GM12878 (cell line): ENCODE data around the gene PPP1R37. TPM values are rescaled to one million over a fixed set of nuclear protein-coding genes. Genes with fewer than 3 reads are reported as not detected.

Experiments used
- ATAC-seq: fragments of 200-7000 bp; cut with Tn5 transposase; 3 replicates; pipeline ENCODE4 v1.9.1; 2020; ENCODE audit warnings: mild to moderate bottlenecking, moderate library complexity
- BruUV-seq: library from RNA; stranded (reverse); fragments of 400-500 nt; replicated peaks from 2 replicates; lab custom pipeline; 2021; lab: Mats Ljungman, UMichigan
- CTCF ChIA-PET: fragments of 300-600 bp; sonication (Branson Sonifier 250); formaldehyde crosslinking; extraction: SDS; loops from one replicate; lab custom pipeline; 2021; ENCODE audit warnings: inconsistent platforms; lab: Yijun Ruan, JAX
- POLR2A ChIA-PET: fragments of 350-600 bp; formaldehyde crosslinking; extraction: SDS; loops from one replicate; lab custom pipeline; 2021; ENCODE audit warnings: inconsistent platforms; lab: Charles Lee
- RAD21 ChIA-PET: fragments of 300-600 bp; sonication (Branson Sonifier 250); formaldehyde crosslinking; loops from one replicate; lab custom pipeline; 2023; ENCODE audit warnings: antibody characterized with exemption; ENCODE audit not compliant: unreplicated experiment; lab: Charles Lee
- SMC1A ChIA-PET: fragments of 300-600 bp; sonication (Branson Sonifier 250); formaldehyde crosslinking; loops from one replicate; lab custom pipeline; 2023; ENCODE audit not compliant: unreplicated experiment, uncharacterized antibody; lab: Charles Lee
- DNase-seq: peaks from one replicate; pipeline ENCODE4 v3.0.0-alpha.2; 2011; ENCODE audit warnings: low read depth, low spot score
- FAIRE-seq: peaks from 3 replicates; lab custom pipeline; 2011; peaks lifted over from hg19 to GRCh38; lab: Jason Lieb, UNC
- H2AFZ ChIP-seq: 2 replicates; pipeline ENCODE4 v1.6.0; 2011; ENCODE audit warnings: low read depth, low read length, control low read depth; ENCODE audit not compliant: control insufficient read depth
- H3K27ac ChIP-seq: 2 replicates; pipeline ENCODE4 v1.5.1; 2011; ENCODE audit warnings: control low read depth; ENCODE audit not compliant: control insufficient read depth, insufficient read depth
- H3K27me3 ChIP-seq, 2 experiments: replicated peaks in 1 of 2; 2 replicates each; pipeline versions ENCODE4 v1.6.0 to v1.6.1; 2011; ENCODE audit warnings: low read length in 1 of 2; ENCODE audit not compliant: control insufficient read depth in 2 of 2, insufficient read depth in 2 of 2
- H3K36me3 ChIP-seq, 2 experiments: 2 replicates each; pipeline ENCODE4 v1.5.1; 2011; ENCODE audit warnings: low read length in 1 of 2; ENCODE audit not compliant: control insufficient read depth in 2 of 2, insufficient read depth in 2 of 2
- H3K4me1 ChIP-seq: 2 replicates; pipeline ENCODE4 v1.6.1; 2011; ENCODE audit warnings: mild to moderate bottlenecking, low read length, moderate library complexity, mixed read lengths; ENCODE audit not compliant: control insufficient read depth, insufficient read depth
- H3K4me2 ChIP-seq: 2 replicates; pipeline ENCODE4 v1.6.0; 2011; ENCODE audit warnings: control low read depth; ENCODE audit not compliant: control insufficient read depth, insufficient read depth
- H3K4me3 ChIP-seq: fragments of 200-600 bp; sonication (generic); 2 replicates; pipeline ENCODE4 v1.5.1; 2016
- H3K79me2 ChIP-seq: 2 replicates; pipeline ENCODE4 v1.6.0; 2011; ENCODE audit warnings: low read length; ENCODE audit not compliant: control insufficient read depth, insufficient read depth
- H3K9ac ChIP-seq: 2 replicates; pipeline ENCODE4 v1.8.0; 2011; ENCODE audit warnings: low read length, control low read depth, mixed read lengths; ENCODE audit not compliant: control insufficient read depth, insufficient read depth
- H3K9me3 ChIP-seq: replicated peaks from 3 replicates; pipeline ENCODE4 v1.5.1; 2011; ENCODE audit warnings: mild to moderate bottlenecking, low read length; ENCODE audit not compliant: control insufficient read depth, insufficient read depth
- H4K20me1 ChIP-seq: 2 replicates; pipeline ENCODE4 v1.6.0; 2011; ENCODE audit not compliant: control insufficient read depth, insufficient read depth
- EGR1 ChIP-seq, 2 experiments: IDR thresholded peaks; 1 replicate in 1 of 2; 2 replicates in 1 of 2; pipeline ENCODE4 v1.6.1; 2011 to 2012; ENCODE audit warnings: low read depth in 2 of 2, low read length in 2 of 2, borderline replicate concordance in 1 of 2, mild to moderate bottlenecking in 1 of 2, moderate library complexity in 1 of 2
- HDAC6 ChIP-seq: fragments of 200-600 bp; sonication (generic); IDR thresholded peaks from one replicate; pipeline ENCODE4 v1.8.0; 2017; ENCODE audit warnings: antibody characterized with exemption; ENCODE audit not compliant: unreplicated experiment
- NFXL1 ChIP-seq: fragments of 450-650 bp; IDR thresholded peaks from 2 replicates; pipeline ENCODE4 v1.6.1; 2017; ENCODE audit warnings: antibody characterized with exemption, mild to moderate bottlenecking, borderline replicate concordance
- POU2F2 ChIP-seq: IDR thresholded peaks from 3 replicates; pipeline ENCODE4 v1.6.1; 2011; ENCODE audit warnings: low read depth, mild to moderate bottlenecking, low read length, borderline replicate concordance
- RUNX3 ChIP-seq: IDR thresholded peaks from 2 replicates; pipeline ENCODE4 v1.6.1; 2012; ENCODE audit warnings: low read length, inconsistent platforms
- SIX5 ChIP-seq: IDR thresholded peaks from 2 replicates; pipeline ENCODE4 v1.6.1; 2011; ENCODE audit warnings: mild to moderate bottlenecking, low read depth, low read length, moderate library complexity; ENCODE audit not compliant: severe bottlenecking
- STAT1 ChIP-seq: fragments of 450-650 bp; conservative IDR thresholded peaks from 2 replicates; pipeline ENCODE4 v1.6.1; 2014; ENCODE audit warnings: antibody characterized with exemption, mild to moderate bottlenecking
- SUPT20H ChIP-seq: IDR thresholded peaks from 2 replicates; pipeline ENCODE4 v1.6.1; 2011; ENCODE audit warnings: low read depth, mild to moderate bottlenecking, low read length, moderate library complexity, borderline replicate concordance; ENCODE audit not compliant: control insufficient read depth
- TCF12 ChIP-seq: IDR thresholded peaks from 2 replicates; pipeline ENCODE4 v1.6.1; 2011; ENCODE audit warnings: low read depth, mild to moderate bottlenecking, low read length
- TCF3 ChIP-seq: IDR thresholded peaks from 2 replicates; pipeline ENCODE4 v1.6.1; 2012; ENCODE audit warnings: low read depth, mild to moderate bottlenecking, low read length, borderline replicate concordance; ENCODE audit not compliant: insufficient read depth
- WGBS: methylation state at CpG from one replicate; pipeline ENCODE4 v1.1.6; 2016; ENCODE audit warnings: low lambda C conversion rate; ENCODE audit not compliant: insufficient replicate concordance, insufficient coverage; ENCODE audit errors: missing lambda C conversion rate; 5-methylcytosine and 5-hydroxymethylcytosine counted together
- in situ Hi-C: fragments of 300-500 bp; cut with MboI; formaldehyde crosslinking; loops from 9 replicates; pipeline ENCODE4 v1.14.3; 2018; ENCODE audit warnings: mixed read lengths
- intact Hi-C: fragments of 100-400 bp; cut with micrococcal nuclease; formaldehyde crosslinking; loops from one replicate; pipeline ENCODE4 v1.14.2; 2022; ENCODE audit not compliant: unreplicated experiment
- polyA plus RNA-seq, 11 experiments: library from polyadenylated mRNA; depleted of rRNA in 4 of 11; unstranded in 6 of 11; stranded (reverse) in 5 of 11; fragments of >200 nt; fragmentation: Nextera tagmentation in 4 of 11; fragmentation: Illumina TruSeq in 1 of 11; extraction: Ambion mirVana in 4 of 11; extraction: Trizol in 1 of 11; gene quantifications; 1 replicate in 1 of 11; 2 replicates in 10 of 11; pipeline versions ENCODE4 v1.2.1 to v1.2.3, GENCODE V29; 2011 to 2016; ENCODE audit warnings: inconsistent platforms in 2 of 11, missing spikeins in 2 of 11, low read depth in 1 of 11
- total RNA-seq, 4 experiments: library from RNA; depleted of rRNA in 3 of 4; stranded (reverse); fragments of >200 nt in 3 of 4; fragmentation: Illumina TruSeq in 1 of 4; extraction: Trizol in 1 of 4; gene quantifications; 2 replicates each; pipeline versions ENCODE4 v1.2.1 to v1.2.3, GENCODE V29; 2013 to 2021
- TF ChIP-seq, protein P1 (sequence below), 3 experiments: IDR thresholded peaks in 2 of 3; conservative IDR thresholded peaks in 1 of 3; 2 replicates each; pipeline ENCODE4 v1.5.1; 2011; ENCODE audit warnings: low read depth in 3 of 3, low read length in 3 of 3, mild to moderate bottlenecking in 3 of 3, control low read depth in 2 of 3, moderate library complexity in 2 of 3, inconsistent platforms in 1 of 3, mixed read lengths in 1 of 3; ENCODE audit not compliant: control insufficient read depth in 2 of 3, insufficient read depth in 1 of 3; ENCODE audit errors: extremely low read depth in 1 of 3
- TF ChIP-seq, protein P2 (sequence below): fragments of 450-650 bp; IDR thresholded peaks from 2 replicates; pipeline ENCODE4 v1.6.1; 2016; ENCODE audit warnings: mild to moderate bottlenecking, moderate library complexity, borderline replicate concordance

Gene PPP1R37
- total and polyA plus RNA-seq, 10 of the 15 experiments (the other 5 are each of a cell fraction or from before 2014, with no cell fraction given): 0.09 to 21.3 (median 5.1) TPM; not detected in 1

DNA sequence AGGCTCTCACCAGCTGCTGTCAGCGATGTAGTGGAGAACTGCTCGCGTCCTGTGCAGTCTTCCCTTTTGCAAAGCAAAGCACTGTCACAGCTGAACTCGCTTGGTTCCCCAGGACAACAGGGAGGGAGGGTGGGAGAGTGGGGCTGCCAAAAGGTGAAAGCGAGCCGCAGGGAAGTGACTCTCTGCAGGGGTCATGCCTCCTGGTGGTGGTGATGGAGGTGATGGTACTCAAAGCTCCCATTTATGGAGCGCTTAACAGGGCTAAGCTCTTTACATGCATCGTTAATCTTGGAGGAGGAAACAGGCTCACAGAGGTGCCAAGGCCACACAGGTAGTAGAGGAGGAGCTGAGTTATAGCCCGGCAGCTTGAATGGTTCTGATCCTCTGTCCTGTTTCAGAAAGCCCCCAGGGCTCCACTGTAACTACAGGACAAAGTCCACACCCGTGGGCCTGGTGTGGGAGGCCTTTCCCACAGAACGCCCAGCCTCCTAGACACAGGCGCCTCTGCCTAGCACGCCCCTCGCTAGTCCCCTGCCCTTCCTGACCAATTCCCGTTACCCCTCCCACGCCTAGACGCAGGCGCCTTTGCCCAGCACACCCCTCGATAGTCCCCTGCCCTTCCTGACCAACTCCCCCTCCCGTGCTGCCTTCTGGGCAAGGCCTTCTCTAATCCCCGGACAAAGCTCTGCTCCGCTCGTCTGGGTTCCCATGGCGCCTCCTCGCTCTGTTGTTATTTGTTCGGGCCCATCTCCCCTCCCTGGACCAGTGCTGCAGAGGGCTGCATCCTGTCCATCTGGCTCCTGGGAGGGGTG lies 10.7 kb downstream of the PPP1R37 start (continued):
- TF ChIP-seq, protein P1, sequence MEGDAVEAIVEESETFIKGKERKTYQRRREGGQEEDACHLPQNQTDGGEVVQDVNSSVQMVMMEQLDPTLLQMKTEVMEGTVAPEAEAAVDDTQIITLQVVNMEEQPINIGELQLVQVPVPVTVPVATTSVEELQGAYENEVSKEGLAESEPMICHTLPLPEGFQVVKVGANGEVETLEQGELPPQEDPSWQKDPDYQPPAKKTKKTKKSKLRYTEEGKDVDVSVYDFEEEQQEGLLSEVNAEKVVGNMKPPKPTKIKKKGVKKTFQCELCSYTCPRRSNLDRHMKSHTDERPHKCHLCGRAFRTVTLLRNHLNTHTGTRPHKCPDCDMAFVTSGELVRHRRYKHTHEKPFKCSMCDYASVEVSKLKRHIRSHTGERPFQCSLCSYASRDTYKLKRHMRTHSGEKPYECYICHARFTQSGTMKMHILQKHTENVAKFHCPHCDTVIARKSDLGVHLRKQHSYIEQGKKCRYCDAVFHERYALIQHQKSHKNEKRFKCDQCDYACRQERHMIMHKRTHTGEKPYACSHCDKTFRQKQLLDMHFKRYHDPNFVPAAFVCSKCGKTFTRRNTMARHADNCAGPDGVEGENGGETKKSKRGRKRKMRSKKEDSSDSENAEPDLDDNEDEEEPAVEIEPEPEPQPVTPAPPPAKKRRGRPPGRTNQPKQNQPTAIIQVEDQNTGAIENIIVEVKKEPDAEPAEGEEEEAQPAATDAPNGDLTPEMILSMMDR (IDR thresholded peaks at IDR 0.05 in 2 of 3, conservative IDR thresholded peaks at IDR 0.05 in 1 of 3; ENCODE audit: control insufficient read depth in 2 of 3, extremely low read depth in 1 of 3, insufficient read depth in 1 of 3, low read depth in 3 of 3, low read length in 3 of 3): 0 out of 6 replicates have a peak, but pooled peaks of 1 of the 3 experiments have one; percentile 8

DNA sequence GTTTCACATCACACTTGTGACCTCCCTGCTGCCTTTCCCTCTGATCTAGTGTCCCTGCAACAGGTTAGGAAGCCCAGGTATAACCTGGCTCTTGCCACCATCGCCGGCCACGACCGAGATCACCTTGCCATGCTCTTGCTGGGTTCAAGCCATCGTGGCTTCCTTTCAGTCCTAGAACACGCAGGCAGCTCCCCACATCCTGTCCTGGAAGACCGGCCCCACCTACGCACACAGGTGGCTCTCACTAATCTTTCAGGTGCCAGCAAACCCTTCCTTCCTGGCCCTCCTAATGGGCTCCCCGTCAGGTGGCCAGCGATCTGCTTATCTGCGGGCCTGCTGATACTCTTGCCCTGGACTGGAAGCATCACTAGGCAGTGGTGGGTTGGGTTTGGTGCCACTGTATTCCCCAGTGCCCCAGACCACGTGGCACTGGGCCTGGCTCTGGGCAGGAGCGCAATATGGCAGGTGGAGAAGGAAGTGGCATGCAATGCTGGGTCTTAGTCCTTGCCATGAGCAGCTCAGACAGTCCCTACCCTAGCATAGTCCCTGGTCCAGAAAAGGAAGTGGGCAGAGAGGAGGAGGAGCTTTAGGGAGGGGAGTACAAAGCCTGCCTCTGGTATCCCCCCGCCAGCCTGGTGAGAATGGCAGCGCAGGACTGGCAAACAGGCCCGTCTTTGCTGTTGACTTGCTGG lies 11.8 kb downstream of the PPP1R37 start:
- ATAC-seq: no peak
- SMC1A ChIA-PET: interaction anchor here (0.6 kb wide), 1 partner anchor 384 kb away, joined by 3 read pairs; no protein-coding TSS in a partner anchor
- 72% methylated on average over 16 of the region's 16 CpGs for WGBS
- TF ChIP-seq POU2F2: 0 out of 3 replicates have a peak, but pooled peaks have one; percentile 14
- 0 out of 2 replicates have a peak, but pooled peaks have one; percentile 24 for TF ChIP-seq RUNX3
- TF ChIP-seq, protein P2, sequence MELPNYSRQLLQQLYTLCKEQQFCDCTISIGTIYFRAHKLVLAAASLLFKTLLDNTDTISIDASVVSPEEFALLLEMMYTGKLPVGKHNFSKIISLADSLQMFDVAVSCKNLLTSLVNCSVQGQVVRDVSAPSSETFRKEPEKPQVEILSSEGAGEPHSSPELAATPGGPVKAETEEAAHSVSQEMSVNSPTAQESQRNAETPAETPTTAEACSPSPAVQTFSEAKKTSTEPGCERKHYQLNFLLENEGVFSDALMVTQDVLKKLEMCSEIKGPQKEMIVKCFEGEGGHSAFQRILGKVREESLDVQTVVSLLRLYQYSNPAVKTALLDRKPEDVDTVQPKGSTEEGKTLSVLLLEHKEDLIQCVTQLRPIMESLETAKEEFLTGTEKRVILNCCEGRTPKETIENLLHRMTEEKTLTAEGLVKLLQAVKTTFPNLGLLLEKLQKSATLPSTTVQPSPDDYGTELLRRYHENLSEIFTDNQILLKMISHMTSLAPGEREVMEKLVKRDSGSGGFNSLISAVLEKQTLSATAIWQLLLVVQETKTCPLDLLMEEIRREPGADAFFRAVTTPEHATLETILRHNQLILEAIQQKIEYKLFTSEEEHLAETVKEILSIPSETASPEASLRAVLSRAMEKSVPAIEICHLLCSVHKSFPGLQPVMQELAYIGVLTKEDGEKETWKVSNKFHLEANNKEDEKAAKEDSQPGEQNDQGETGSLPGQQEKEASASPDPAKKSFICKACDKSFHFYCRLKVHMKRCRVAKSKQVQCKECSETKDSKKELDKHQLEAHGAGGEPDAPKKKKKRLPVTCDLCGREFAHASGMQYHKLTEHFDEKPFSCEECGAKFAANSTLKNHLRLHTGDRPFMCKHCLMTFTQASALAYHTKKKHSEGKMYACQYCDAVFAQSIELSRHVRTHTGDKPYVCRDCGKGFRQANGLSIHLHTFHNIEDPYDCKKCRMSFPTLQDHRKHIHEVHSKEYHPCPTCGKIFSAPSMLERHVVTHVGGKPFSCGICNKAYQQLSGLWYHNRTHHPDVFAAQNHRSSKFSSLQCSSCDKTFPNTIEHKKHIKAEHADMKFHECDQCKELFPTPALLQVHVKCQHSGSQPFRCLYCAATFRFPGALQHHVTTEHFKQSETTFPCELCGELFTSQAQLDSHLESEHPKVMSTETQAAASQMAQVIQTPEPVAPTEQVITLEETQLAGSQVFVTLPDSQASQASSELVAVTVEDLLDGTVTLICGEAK: no peak
- TF ChIP-seq SUPT20H: no peak
- no peak for TF ChIP-seq SIX5
- TF ChIP-seq NFXL1: no peak
- TF ChIP-seq EGR1 (IDR thresholded peaks at IDR 0.05; ENCODE audit: borderline replicate concordance in 1 of 2, low read depth in 2 of 2, low read length in 2 of 2): 0 out of 3 replicates have a peak, but pooled peaks of 1 of the 2 experiments have one; percentile 17
- no peak for TF ChIP-seq STAT1
- TF ChIP-seq TCF12: 0 out of 2 replicates have a peak, but pooled peaks have one; percentile 41
- TF ChIP-seq TCF3: 0 out of 2 replicates have a peak, but pooled peaks have one; percentile 43
- no peak for TF ChIP-seq HDAC6

More for the DNA sequence above, 11.8 kb downstream of the PPP1R37 start:
- BruUV-seq: no TSS peak
- Histone ChIP-seq H3K4me2 (peak overlapping the region; percentile 48), H3K9me3 (no peaks in the 10 kb centered on the region), H2AFZ (no peak overlapping the region), H4K20me1 (peaks cover 3% of the 10 kb centered on the region; the same call in 1 of the 2 replicates), H3K79me2 (peaks cover 62% of the 10 kb centered on the region), H3K27me3 (no peaks in the 10 kb centered on the region), H3K27ac (peak overlapping the region; percentile 6; the same call in 1 of the 2 replicates), H3K36me3 (peaks cover 2 to 19% of the 10 kb centered on the region in 2 experiments; a peak in 3 of 4 replicates), H3K9ac (no peak overlapping the region), H3K4me1 (peaks cover 29% of the 10 kb centered on the region), H3K4me3 (no peak overlapping the region)
- DNase-seq (no peak), FAIRE-seq (no peak)
- ChIA-PET CTCF (no interaction called here), POLR2A (interaction anchor here (1.2 to 2.4 kb wide), 2 partner anchors 12 to 13 kb away, joined by 4 to 8 read pairs; partner anchors contain the start of gene PPP1R37), RAD21 (interaction anchor here (2.3 kb wide), 1 partner anchor 13 kb away, joined by 8 read pairs; the partner anchor contains the start of gene PPP1R37)
- intact Hi-C loops (no loop called here), in situ Hi-C loops (no loop called here)
